Heart right ventricle (tissue), 16 donors: ENCODE results near the gene OR12D1. TPM values are rescaled to one million over a fixed set of nuclear protein-coding genes. Genes with fewer than 3 reads are reported as not detected.

Experiments used
- ATAC-seq, 8 donors: fragments of 200-7000 bp; cut with Tn5 transposase; one replicate each; pipeline ENCODE4 v1.9.1; 2020; ENCODE audit warnings: mild to moderate bottlenecking in 8 of 8, moderate library complexity in 8 of 8, moderate number of reproducible peaks in 1 of 8
- DNase-seq, 2 donors: peaks; one replicate each; pipeline ENCODE4 v3.0.0-alpha.2; 2020
- H3K27ac ChIP-seq, 10 donors: fragments of 200-600 bp; sonication (generic) in 2 of 10; one replicate each; pipeline versions ENCODE4 v1.5.0 to v1.8.0; 2020 to 2022; ENCODE audit warnings: mild to moderate bottlenecking in 3 of 10
- H3K27me3 ChIP-seq, 7 donors: fragments of 200-600 bp; one replicate each; pipeline ENCODE4 v1.8.0; 2021 to 2022; ENCODE audit warnings: mild to moderate bottlenecking in 2 of 7
- H3K36me3 ChIP-seq, 9 donors: fragments of 200-600 bp; sonication (generic) in 1 of 9; one replicate each; pipeline versions ENCODE4 v1.5.0 to v1.8.0; 2020 to 2022; ENCODE audit warnings: mild to moderate bottlenecking in 2 of 9
- H3K4me1 ChIP-seq, 9 donors: fragments of 200-600 bp; sonication (generic) in 1 of 9; one replicate each; pipeline versions ENCODE4 v1.5.0 to v1.8.0; 2020 to 2022; ENCODE audit warnings: mild to moderate bottlenecking in 4 of 9
- H3K4me3 ChIP-seq, 10 donors: fragments of 200-600 bp; sonication (generic) in 2 of 10; one replicate each; pipeline versions ENCODE4 v1.5.0 to v1.8.0; 2020 to 2022; ENCODE audit warnings: mild to moderate bottlenecking in 7 of 10, moderate library complexity in 2 of 10
- H3K9me3 ChIP-seq, 11 donors: fragments of 200-600 bp in 10 of 11; sonication (generic) in 2 of 11; one replicate each; pipeline versions ENCODE4 v1.5.0 to v1.8.0; 2013 to 2022; ENCODE audit warnings: mild to moderate bottlenecking in 2 of 11, control low read depth in 1 of 11, moderate library complexity in 1 of 11
- WGBS, 2 donors: extraction: QIAGEN DNeasy Blood & Tissue Kit; methylation state at CpG; one replicate each; pipeline ENCODE4 v1.1.7; 2013; ENCODE audit warnings: inconsistent platforms in 1 of 2; 5-methylcytosine and 5-hydroxymethylcytosine counted together
- intact Hi-C, 10 donors: fragments of 100-400 bp; cut with DNase I; formaldehyde crosslinking; loops; one replicate each; pipeline versions ENCODE4 v1.11.1 to v1.14.2; 2022
- polyA plus RNA-seq, 2 donors: library from polyadenylated mRNA; stranded (reverse); fragments of 200-250 nt; gene quantifications; one replicate each; pipeline ENCODE4 v1.2.3, GENCODE V29; 2013
- total RNA-seq, 10 donors: library from RNA; stranded (reverse); fragmentation: NEBNext Ultra II Directional in 3 of 10; extraction: Animal tissue kit (Norgen Biotek cat#: 25700) in 3 of 10; gene quantifications; one replicate each; pipeline versions ENCODE4 v1.2.1 to v1.2.4, GENCODE V29; 2021 to 2023
- TF ChIP-seq, protein P1 (sequence below), 9 donors: fragments of 200-600 bp; sonication (generic) in 2 of 9; IDR thresholded peaks; one replicate each; pipeline versions ENCODE4 v1.5.0 to v1.8.0; 2021 to 2022; ENCODE audit warnings: antibody characterized with exemption in 9 of 9, mild to moderate bottlenecking in 5 of 9, moderate library complexity in 1 of 9
- donor health status: Arrhythmogenic right ventricular cardiomyopathy.
- donor health status: ischemic (EF 13 %, LVEDD 7.1; RV severe dilation, severe dysfunction).
- donor health status: healthy with polysubstance abuse.
- donor health status: DM: no; HTN: yes; CAD: no.
- donor health status: DM: no; HTN: no; CAD: no.
- donor health status: ischemic (EF 25% LVEDD 6.9; RV normal size, moderate dysfunction).
- donor health status: ischemic (EF 25% LVEDD 5.7; RV mildly dilated, moderate dysfunction).
- donor health status: healthy.
- donor health status: DM: yes; HTN: yes; CAD: no.
- donor health status: Ischemic cardiomyopathy.
- donor health status: ischemic (EF 35%, LVEDD 5.7; RV mildly dilated, moderate dysfunction).
- donor health status: nonischemic (EF 11% LVEDD 7.7; RV severe dilation, severe dysfunction).
- donor health status: DM: yes; HTN: yes; CAD: no.
- donor health status: PGD.
- donor health status: ischemic (EF 29% LVEDD 5.4; RV normal size, mild dysfunction).
- donor health status: nonischemic (EF 23%, LVEDD 6.1; RV moderate dilation, normal function).

OR12D1 gene
- total and polyA plus RNA-seq, 12 donors, result not detected

DNA sequence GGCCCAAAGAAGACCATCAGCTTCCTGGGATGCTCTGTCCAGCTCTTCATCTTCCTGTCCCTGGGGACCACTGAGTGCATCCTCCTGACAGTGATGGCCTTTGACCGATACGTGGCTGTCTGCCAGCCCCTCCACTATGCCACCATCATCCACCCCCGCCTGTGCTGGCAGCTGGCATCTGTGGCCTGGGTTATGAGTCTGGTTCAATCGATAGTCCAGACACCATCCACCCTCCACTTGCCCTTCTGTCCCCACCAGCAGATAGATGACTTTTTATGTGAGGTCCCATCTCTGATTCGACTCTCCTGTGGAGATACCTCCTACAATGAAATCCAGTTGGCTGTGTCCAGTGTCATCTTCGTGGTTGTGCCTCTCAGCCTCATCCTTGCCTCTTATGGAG lies 47.3 kb downstream of the OR12D1 start:
- Histone ChIP-seq H3K27ac (no peak overlapping the region), H3K4me3 (no peak overlapping the region), H3K36me3 (no peaks in the 10 kb centered on the region), H3K9me3 (no peaks in the 10 kb centered on the region), H3K27me3 (peaks cover 0 to 12% (median 4%) of the 10 kb centered on the region in 7 donors), H3K4me1 (no peaks in the 10 kb centered on the region)
- 76 to 77% methylated on average over 6 of the region's 6 CpGs for WGBS, 2 donors
- DNase-seq, result no peak
- intact Hi-C loops, result no loop called here
- TF ChIP-seq, protein P1, sequence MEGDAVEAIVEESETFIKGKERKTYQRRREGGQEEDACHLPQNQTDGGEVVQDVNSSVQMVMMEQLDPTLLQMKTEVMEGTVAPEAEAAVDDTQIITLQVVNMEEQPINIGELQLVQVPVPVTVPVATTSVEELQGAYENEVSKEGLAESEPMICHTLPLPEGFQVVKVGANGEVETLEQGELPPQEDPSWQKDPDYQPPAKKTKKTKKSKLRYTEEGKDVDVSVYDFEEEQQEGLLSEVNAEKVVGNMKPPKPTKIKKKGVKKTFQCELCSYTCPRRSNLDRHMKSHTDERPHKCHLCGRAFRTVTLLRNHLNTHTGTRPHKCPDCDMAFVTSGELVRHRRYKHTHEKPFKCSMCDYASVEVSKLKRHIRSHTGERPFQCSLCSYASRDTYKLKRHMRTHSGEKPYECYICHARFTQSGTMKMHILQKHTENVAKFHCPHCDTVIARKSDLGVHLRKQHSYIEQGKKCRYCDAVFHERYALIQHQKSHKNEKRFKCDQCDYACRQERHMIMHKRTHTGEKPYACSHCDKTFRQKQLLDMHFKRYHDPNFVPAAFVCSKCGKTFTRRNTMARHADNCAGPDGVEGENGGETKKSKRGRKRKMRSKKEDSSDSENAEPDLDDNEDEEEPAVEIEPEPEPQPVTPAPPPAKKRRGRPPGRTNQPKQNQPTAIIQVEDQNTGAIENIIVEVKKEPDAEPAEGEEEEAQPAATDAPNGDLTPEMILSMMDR (IDR thresholded peaks at IDR 0.05), result no peak
- ATAC-seq, result no peak

DNA sequence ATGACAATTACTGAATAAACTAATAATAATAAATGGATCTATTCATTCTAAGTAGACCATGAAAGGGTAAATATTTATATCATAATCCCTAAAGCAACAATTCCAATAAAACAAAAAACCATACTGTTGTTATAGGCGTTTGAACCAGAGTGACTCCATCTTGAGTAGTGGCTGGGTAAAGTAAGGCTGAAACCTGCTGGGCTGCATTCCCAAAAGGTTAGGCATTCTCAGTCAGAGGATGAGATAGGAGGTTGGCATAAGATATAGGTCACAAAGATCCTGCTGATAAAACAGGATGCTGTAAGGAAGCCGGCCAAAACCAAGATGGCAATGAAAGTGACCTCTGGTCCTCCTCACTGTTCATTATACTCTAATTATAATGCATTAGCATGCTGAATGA lies 50.6 kb downstream of the OR12D1 start:
- intact Hi-C loops, result no loop called here
- Histone ChIP-seq H3K36me3 (no peaks in the 10 kb centered on the region), H3K9me3 (no peaks in the 10 kb centered on the region), H3K27ac (no peak overlapping the region), H3K4me3 (no peak overlapping the region), H3K27me3 (peaks cover 0 to 9% (median 0%) of the 10 kb centered on the region in 7 donors), H3K4me1 (no peaks in the 10 kb centered on the region)
- 70 to 73% methylated on average over 2 of the region's 2 CpGs for WGBS, 2 donors
- TF ChIP-seq, protein P1 (IDR thresholded peaks at IDR 0.05), result no peak
- ATAC-seq, result no peak
- no peak for DNase-seq

DNA sequence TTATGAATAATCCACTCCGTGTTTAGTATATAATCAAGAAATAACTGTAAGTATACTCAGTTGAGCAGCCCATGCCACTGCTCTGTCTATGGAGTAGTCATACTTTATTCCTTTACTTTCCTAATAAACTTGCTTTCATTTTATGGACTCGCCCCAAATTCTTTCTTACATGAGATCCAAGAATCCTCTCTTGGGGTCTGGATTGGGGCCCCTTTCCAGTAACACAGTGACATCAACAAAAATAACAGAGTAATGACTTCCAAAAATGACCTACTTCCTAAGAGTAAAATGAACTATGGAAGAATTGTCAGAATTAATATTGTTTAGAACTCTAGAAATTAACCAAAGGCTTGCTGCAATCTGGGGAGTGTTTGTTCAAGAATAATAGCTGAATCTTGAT lies 51.1 kb downstream of the OR12D1 start:
- Histone ChIP-seq H3K4me3 (no peak overlapping the region), H3K9me3 (no peaks in the 10 kb centered on the region), H3K27me3 (peaks cover 0 to 9% (median 0%) of the 10 kb centered on the region in 7 donors), H3K27ac (no peak overlapping the region), H3K4me1 (no peaks in the 10 kb centered on the region), H3K36me3 (no peaks in the 10 kb centered on the region)
- ATAC-seq (no peak), DNase-seq (no peak)
- TF ChIP-seq, protein P1 (IDR thresholded peaks at IDR 0.05), result no peak
- WGBS, 2 donors, result 73 to 78% methylated on average over 2 of the region's 2 CpGs
- intact Hi-C loops, result no loop called here

DNA sequence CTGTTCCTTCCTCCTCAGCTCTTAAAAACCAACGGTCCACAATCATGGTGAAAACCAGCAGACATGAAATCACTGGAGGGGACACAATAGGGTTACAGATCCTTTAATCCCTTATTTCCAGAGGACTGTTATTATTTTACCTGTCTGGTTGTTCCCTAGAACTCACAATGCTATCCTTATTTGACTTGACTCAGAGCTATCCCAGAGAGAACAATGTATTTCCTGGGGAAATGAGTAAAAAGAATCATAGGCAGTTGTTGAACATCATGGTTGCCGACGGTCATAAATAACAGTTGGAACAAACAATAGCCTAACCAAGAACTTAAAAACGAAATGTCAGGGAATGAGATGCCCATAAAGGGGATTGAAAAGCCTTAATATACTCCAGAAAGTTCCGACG lies 51.5 kb downstream of the OR12D1 start:
- WGBS, 2 donors, result 52 to 56% methylated on average over 6 of the region's 6 CpGs
- no peaks in the 10 kb centered on the region for H3K9me3 ChIP-seq
- TF ChIP-seq, protein P1 (IDR thresholded peaks at IDR 0.05), result no peak
- no peaks in the 10 kb centered on the region for H3K36me3 ChIP-seq
- H3K4me3 ChIP-seq, result no peak overlapping the region
- intact Hi-C loops, result no loop called here
- H3K27me3 ChIP-seq, result peaks cover 0 to 9% (median 0%) of the 10 kb centered on the region in 7 donors
- ATAC-seq, result no peak
- H3K27ac ChIP-seq, result no peak overlapping the region
- DNase-seq, result no peak
- no peaks in the 10 kb centered on the region for H3K4me1 ChIP-seq

Other genes starting within 250 kb of the OR12D1 start
- gene OR2J2, start 244.0 kb upstream of the OR12D1 start, total RNA-seq, result not detected
- not detected for gene OR2J2, start 244.0 kb upstream of the OR12D1 start, polyA plus RNA-seq
- gene OR14J1, start 113.2 kb upstream of the OR12D1 start, total RNA-seq, result not detected
- not detected for gene OR14J1, start 113.2 kb upstream of the OR12D1 start, polyA plus RNA-seq
- gene OR5V1, start 46.1 kb upstream of the OR12D1 start, total RNA-seq, result not detected
- not detected for gene OR5V1, start 46.1 kb upstream of the OR12D1 start, polyA plus RNA-seq
- gene OR12D3, start 39.6 kb upstream of the OR12D1 start, total RNA-seq, result not detected
- gene OR12D3, start 39.6 kb upstream of the OR12D1 start, polyA plus RNA-seq, result not detected
- gene OR12D2, start 19.3 kb upstream of the OR12D1 start, total RNA-seq, result not detected
- not detected for gene OR12D2, start 19.3 kb upstream of the OR12D1 start, polyA plus RNA-seq
- gene OR10C1, start 24.4 kb downstream of the OR12D1 start, total RNA-seq, result not detected
- not detected for gene OR10C1, start 24.4 kb downstream of the OR12D1 start, polyA plus RNA-seq
- not detected for gene OR11A1, start 42.1 kb downstream of the OR12D1 start, total RNA-seq
- gene OR11A1, start 42.1 kb downstream of the OR12D1 start, polyA plus RNA-seq, result not detected
- not detected for gene OR2H1, start 42.2 kb downstream of the OR12D1 start, total RNA-seq
- not detected for gene OR2H1, start 42.2 kb downstream of the OR12D1 start, polyA plus RNA-seq
- not detected for gene MAS1L, start 73.0 kb downstream of the OR12D1 start, total RNA-seq
- not detected for gene MAS1L, start 73.0 kb downstream of the OR12D1 start, polyA plus RNA-seq
- gene UBD, start 144.8 kb downstream of the OR12D1 start, total RNA-seq, result 10 to 100 TPM in 1 of 10 donors, under 1 TPM in 3, not detected in 6; 0.23 to 53.8 (median 0.48) TPM
- gene UBD, start 144.8 kb downstream of the OR12D1 start, polyA plus RNA-seq, result under 1 TPM in 1 of 2 donors, not detected in 1; 0.33 TPM
- not detected for gene OR2H2, start 170.2 kb downstream of the OR12D1 start, total RNA-seq
- gene OR2H2, start 170.2 kb downstream of the OR12D1 start, polyA plus RNA-seq, result not detected
- gene GABBR1, start 218.3 kb downstream of the OR12D1 start, total RNA-seq, result 10 to 100 TPM; 10.2 to 31.0 (median 18.2) TPM
- gene GABBR1, start 218.3 kb downstream of the OR12D1 start, polyA plus RNA-seq, result 10 to 100 TPM; 10.4 to 41.3 TPM
- gene MOG, start 242.2 kb downstream of the OR12D1 start, total RNA-seq, result 10 to 100 TPM in 2 of 10 donors, 1 to 10 TPM in 8; 1.6 to 13.6 (median 3.2) TPM
- gene MOG, start 242.2 kb downstream of the OR12D1 start, polyA plus RNA-seq, result 1 to 10 TPM in 1 of 2 donors, under 1 TPM in 1; 0.19 to 3.1 TPM